AG04449 (cell line): ENCODE data around the gene SP3.

Experiments
- CTCF ChIA-PET: fragments of 350-600 bp; formaldehyde crosslinking; extraction: SDS; loops from one replicate; lab custom pipeline; 2021; ENCODE audit warnings: antibody characterized with exemption; lab: Yijun Ruan, JAX
- POLR2A ChIA-PET: fragments of 400-600, 350-600 bp; formaldehyde crosslinking; extraction: SDS; loops from one replicate; lab custom pipeline; 2020; ENCODE audit warnings: antibody characterized with exemption, inconsistent platforms; lab: Yijun Ruan, JAX
- DNase-seq: peaks from one replicate; pipeline ENCODE4 v3.0.0-alpha.2; 2010; ENCODE audit warnings: low read depth, low spot score
- H3K4me3 ChIP-seq: 2 replicates; pipeline ENCODE4 v1.5.1; 2011; ENCODE audit warnings: low read depth, mild to moderate bottlenecking, control low read depth, low read length
- TF ChIP-seq, protein P1 (sequence below): IDR thresholded peaks from one replicate; pipeline ENCODE4 v1.5.1; 2011; ENCODE audit warnings: mild to moderate bottlenecking, moderate library complexity, low read length, control low read depth, inconsistent platforms; ENCODE audit not compliant: insufficient read depth; ENCODE audit errors: missing control alignments

Gene SP3

DNA sequence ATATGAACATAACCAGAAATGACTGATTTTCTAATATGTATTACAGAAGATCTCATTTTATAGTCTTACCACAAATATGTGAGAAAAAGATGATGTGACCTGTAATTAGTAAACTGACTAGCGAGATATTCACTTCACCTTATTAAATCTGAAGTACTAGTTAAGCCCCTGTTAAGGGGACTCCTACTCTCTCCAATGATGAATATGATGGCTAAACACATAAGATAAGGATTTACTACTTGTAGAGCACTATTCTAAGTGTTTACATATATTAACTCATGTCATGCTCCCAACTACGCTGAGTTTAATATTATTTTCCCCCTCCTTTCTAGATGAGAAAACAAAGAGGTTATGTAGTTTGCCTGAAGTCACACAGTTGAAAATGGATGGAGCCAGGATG is 40.9 kb downstream of the SP3 start:
- ChIA-PET CTCF (no interaction called here), POLR2A (no interaction called here)
- TF ChIP-seq, protein P1, sequence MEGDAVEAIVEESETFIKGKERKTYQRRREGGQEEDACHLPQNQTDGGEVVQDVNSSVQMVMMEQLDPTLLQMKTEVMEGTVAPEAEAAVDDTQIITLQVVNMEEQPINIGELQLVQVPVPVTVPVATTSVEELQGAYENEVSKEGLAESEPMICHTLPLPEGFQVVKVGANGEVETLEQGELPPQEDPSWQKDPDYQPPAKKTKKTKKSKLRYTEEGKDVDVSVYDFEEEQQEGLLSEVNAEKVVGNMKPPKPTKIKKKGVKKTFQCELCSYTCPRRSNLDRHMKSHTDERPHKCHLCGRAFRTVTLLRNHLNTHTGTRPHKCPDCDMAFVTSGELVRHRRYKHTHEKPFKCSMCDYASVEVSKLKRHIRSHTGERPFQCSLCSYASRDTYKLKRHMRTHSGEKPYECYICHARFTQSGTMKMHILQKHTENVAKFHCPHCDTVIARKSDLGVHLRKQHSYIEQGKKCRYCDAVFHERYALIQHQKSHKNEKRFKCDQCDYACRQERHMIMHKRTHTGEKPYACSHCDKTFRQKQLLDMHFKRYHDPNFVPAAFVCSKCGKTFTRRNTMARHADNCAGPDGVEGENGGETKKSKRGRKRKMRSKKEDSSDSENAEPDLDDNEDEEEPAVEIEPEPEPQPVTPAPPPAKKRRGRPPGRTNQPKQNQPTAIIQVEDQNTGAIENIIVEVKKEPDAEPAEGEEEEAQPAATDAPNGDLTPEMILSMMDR: no peak
- H3K4me3 ChIP-seq: no peak overlapping the region
- DNase-seq: no peak

DNA sequence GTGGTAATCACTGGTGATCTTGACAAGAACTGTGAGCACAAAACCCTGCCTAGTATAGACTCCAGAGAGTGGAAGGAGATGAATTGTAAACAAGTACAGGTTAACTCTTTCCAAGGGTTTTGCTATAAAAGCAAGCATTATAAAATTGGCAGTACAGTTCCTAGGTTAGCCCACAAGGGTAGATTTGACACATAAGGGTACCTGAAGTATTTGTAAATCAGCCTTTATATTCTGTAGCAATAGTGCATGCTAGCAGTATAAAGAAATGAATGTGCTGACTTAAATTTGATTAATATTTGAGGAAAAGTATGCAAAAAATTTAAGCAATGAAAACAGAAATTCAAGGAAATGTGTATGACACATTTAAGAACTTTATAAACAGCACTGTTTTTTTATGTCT is 42.4 kb downstream of the SP3 start:
- ChIA-PET CTCF (interaction anchor here (0.8 kb wide), 1 partner anchor 9 kb away, joined by 3 read pairs; no protein-coding TSS in a partner anchor), POLR2A (no interaction called here)
- TF ChIP-seq, protein P1: no peak
- no peak for DNase-seq
- H3K4me3 ChIP-seq: no peak overlapping the region

DNA sequence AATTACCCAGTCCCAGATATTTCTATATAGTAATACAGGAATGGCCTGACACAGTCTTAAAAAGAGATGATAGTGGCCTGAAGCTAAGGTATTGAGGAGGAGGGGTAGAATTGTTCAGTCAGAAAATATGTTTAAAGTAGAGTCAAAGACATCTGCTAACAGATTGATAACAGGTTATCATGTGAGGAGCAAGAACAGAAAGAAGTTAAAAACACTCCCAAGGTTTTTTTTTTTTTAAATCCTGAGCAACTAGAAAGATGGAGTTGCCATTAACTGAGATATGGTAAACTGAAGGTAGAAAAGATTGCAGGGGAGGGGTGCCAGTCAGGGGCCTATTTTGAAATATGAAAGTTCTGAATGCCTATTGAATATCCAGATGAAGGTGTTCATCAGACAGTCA is 43.1 kb downstream of the SP3 start:
- TF ChIP-seq, protein P1: no peak
- DNase-seq: no peak
- no peak overlapping the region for H3K4me3 ChIP-seq
- ChIA-PET CTCF (no interaction called here), POLR2A (no interaction called here)

DNA sequence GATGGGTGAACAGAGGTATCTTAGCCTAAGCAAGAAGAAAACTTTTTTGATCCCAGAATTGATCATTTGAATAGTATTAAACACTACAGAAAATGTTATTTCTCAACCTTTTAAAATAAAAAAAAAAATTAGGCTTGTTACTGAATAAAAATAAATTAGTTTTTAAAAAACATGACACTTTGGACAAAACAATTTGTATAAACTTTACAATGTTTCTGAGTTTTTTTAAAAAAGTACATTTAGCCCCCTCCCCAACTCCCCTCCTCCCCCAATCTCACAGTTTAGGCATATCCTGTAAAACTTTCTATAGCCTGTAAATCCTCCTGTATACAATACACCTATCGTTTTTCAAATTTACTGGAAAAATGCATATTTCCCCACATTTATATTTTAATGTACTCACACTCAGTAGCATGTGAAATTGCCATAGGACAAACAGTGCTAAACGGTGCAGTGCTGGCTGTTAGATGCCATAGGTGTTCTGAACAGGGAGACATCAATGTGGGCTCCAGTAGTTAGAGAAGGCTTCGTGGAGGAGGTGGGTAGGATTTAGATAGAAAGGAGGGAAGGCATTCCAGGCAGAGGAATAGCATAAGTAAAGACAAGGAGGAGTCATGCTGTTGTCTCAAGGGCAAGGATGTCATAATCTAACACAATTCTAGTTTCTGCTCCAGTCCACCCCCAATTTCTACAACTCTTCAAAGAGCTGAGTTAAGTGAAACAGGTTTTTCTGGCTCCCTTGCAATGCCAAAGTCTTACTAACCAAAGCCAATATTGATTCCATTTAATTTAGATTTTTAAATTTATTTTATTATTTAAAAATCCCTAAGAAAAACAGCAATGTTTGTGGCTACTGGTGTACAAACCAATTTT is 50.9 kb downstream of the SP3 start:
- ChIA-PET POLR2A (no interaction called here), CTCF (no interaction called here)
- no peak overlapping the region for H3K4me3 ChIP-seq
- DNase-seq: no peak
- TF ChIP-seq, protein P1: no peak

DNA sequence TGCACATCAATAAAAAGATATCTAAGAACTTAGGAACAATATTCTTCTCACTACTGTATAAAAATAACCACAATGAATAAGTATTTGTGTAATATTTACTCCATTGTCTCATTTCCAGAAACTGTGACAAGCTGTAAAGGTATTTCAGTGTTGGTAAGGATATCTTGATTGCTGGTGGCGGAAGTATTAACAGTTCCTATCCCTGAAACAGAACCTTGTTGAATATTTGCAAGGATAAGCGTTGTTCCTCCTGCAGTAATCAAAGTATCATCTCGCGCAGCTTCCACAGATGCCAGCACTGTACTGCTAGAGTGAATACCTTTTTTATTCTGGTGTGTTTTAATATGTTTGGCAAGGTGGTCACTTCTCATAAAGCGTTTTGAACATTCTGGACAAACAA is 55.3 kb downstream of the SP3 start:
- TF ChIP-seq, protein P1: no peak
- no peak overlapping the region for H3K4me3 ChIP-seq
- no peak for DNase-seq
- POLR2A ChIA-PET: no interaction called here
- CTCF ChIA-PET: interaction anchor here (1.3 kb wide), 1 partner anchor 25 kb away, joined by 5 read pairs; no protein-coding TSS in a partner anchor

DNA sequence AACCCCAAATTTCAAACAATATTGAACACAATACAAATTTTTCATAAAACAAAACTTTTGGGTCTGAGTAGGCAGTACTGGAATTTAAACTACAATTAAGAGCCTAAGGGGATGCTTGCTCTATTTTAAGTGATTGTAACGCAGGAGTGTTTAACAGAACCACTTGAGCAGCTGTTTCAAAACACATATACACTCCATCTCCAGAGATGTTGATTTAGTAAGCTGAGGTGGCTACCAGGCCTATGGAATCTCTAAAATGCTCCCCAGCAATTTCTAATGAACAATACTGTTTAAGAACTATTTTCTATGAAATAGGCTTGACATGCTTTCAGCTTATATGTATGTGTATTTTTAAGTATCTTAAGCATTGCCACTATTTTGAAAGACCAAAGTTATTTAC is 58.5 kb downstream of the SP3 start:
- no peak overlapping the region for H3K4me3 ChIP-seq
- POLR2A ChIA-PET: no interaction called here
- no peak for DNase-seq
- TF ChIP-seq, protein P1: no peak
- CTCF ChIA-PET: no interaction called here
